ENCODE data around the gene EIF6. TPM values are rescaled to one million over a fixed set of nuclear protein-coding genes. Genes with fewer than 3 reads are reported as not detected.

EIF6 gene
- polyA plus RNA-seq, 3 donors = 94.3 to 222 (median 190) TPM

- Histone ChIP-seq H3K79me2 (ENCODE audit: insufficient read depth, low read length) (no peaks in the 10 kb centered on the region), H3K4me1 (ENCODE audit: control insufficient read depth in 1 of 2, insufficient read depth in 2 of 2, low read length in 2 of 2) (no peaks in the 10 kb centered on the region), H3K4me3 (replicated peaks in 1 of 3; ENCODE audit: low read depth in 2 of 3, low read length in 3 of 3) (no peak overlapping the region), H3K4me2 (replicated peaks; ENCODE audit: extremely low read depth, low read length, poor library complexity, severe bottlenecking) (no peak overlapping the region), H3K27me3 (ENCODE audit: control insufficient read depth in 2 of 2, insufficient read depth in 2 of 2, low read length in 2 of 2) (no peaks in the 10 kb centered on the region), H3K9me3 (replicated peaks in 1 of 2; ENCODE audit: control insufficient read depth in 1 of 2, insufficient read depth in 1 of 2, low read length in 2 of 2) (no peaks in the 10 kb centered on the region), H4K20me1 (ENCODE audit: insufficient read depth, low read length) (no peaks in the 10 kb centered on the region), H3K9ac (ENCODE audit: insufficient read depth, low read length, poor library complexity, severe bottlenecking) (no peak overlapping the region), H3K27ac (ENCODE audit: low read depth in 1 of 2, low read length in 2 of 2) (no peak overlapping the region), H3K36me3 (replicated peaks in 1 of 2; ENCODE audit: control insufficient read depth in 1 of 2, insufficient read depth in 2 of 2, low read length in 2 of 2) (peaks cover 2 to 27% of the 10 kb centered on the region in 2 donors), H2AFZ (ENCODE audit: insufficient read depth, low read depth, low read length, poor library complexity, severe bottlenecking) (no peak overlapping the region)
- DNase-seq = no peak
- Mint-ChIP-seq H3K9me3 (no peaks in the 10 kb centered on the region), H3K27me3 (ENCODE audit: low read depth in 3 of 3) (peaks cover 0 to 2% (median 0%) of the 10 kb centered on the region in 3 donors), H3K4me3 (no peak overlapping the region), H3K27ac (peak overlapping the region in 2 of 7 donors; percentile 22 to 27), H3K4me1 (peaks cover 15% of the 10 kb centered on the region), H3K36me3 (peaks cover 27 to 29% of the 10 kb centered on the region in 2 donors)
- WGBS (ENCODE audit: insufficient coverage) = 52% methylated on average over 2 of the region's 3 CpGs
- intact Hi-C loops (cut with micrococcal nuclease) = no loop called here
- TF ChIP-seq CTCF (IDR thresholded peaks at IDR 0.05) = no peak
These were observed 30.5 kb upstream of the EIF6 start for GRCh38 chr20:35314816-35315631.

GRCh38 chr20:35312318-35312717, 27.7 kb upstream of the EIF6 start:
- Histone ChIP-seq H3K4me2 (replicated peaks; ENCODE audit: extremely low read depth, low read length, poor library complexity, severe bottlenecking) (no peak overlapping the region), H3K9ac (ENCODE audit: insufficient read depth, low read length, poor library complexity, severe bottlenecking) (no peak overlapping the region), H3K27me3 (ENCODE audit: control insufficient read depth in 2 of 2, insufficient read depth in 2 of 2, low read length in 2 of 2) (no peaks in the 10 kb centered on the region), H3K9me3 (replicated peaks in 1 of 2; ENCODE audit: control insufficient read depth in 1 of 2, insufficient read depth in 1 of 2, low read length in 2 of 2) (no peaks in the 10 kb centered on the region), H3K4me3 (replicated peaks in 1 of 3; ENCODE audit: low read depth in 2 of 3, low read length in 3 of 3) (no peak overlapping the region), H2AFZ (ENCODE audit: insufficient read depth, low read depth, low read length, poor library complexity, severe bottlenecking) (no peak overlapping the region), H3K4me1 (ENCODE audit: control insufficient read depth in 1 of 2, insufficient read depth in 2 of 2, low read length in 2 of 2) (no peaks in the 10 kb centered on the region), H4K20me1 (ENCODE audit: insufficient read depth, low read length) (no peaks in the 10 kb centered on the region), H3K79me2 (ENCODE audit: insufficient read depth, low read length) (no peaks in the 10 kb centered on the region), H3K27ac (ENCODE audit: low read depth in 1 of 2, low read length in 2 of 2) (peak overlapping the region in 1 of 2 donors; percentile 9), H3K36me3 (replicated peaks in 1 of 2; ENCODE audit: control insufficient read depth in 1 of 2, insufficient read depth in 2 of 2, low read length in 2 of 2) (peaks cover 4 to 34% of the 10 kb centered on the region in 2 donors)
- Mint-ChIP-seq H3K4me3 (no peak overlapping the region), H3K27ac (peak overlapping the region in 1 of 7 donors; percentile 22), H3K4me1 (peaks cover 17% of the 10 kb centered on the region), H3K9me3 (no peaks in the 10 kb centered on the region), H3K36me3 (peaks cover 30 to 37% of the 10 kb centered on the region in 2 donors), H3K27me3 (ENCODE audit: low read depth in 3 of 3) (peaks cover 0 to 4% (median 0%) of the 10 kb centered on the region in 3 donors)
- WGBS (ENCODE audit: insufficient coverage) = no CpG with 5 or more reads among the region's 1 CpG
- no peak for TF ChIP-seq CTCF (IDR thresholded peaks at IDR 0.05)
- DNase-seq = no peak
- intact Hi-C loops (cut with micrococcal nuclease) = no loop called here
